ENCODE measurements around the gene VAT1.

- TF ChIP-seq CTCF (IDR thresholded peaks at IDR 0.05) (no peak), POLR2A (IDR thresholded peaks at IDR 0.05) (no peak)
These were observed 12.0 kb upstream of the VAT1 start for GRCh38 chr17:43033948-43034881.
